T-helper 2 cell treated with Interferon-gamma antibody and Interleukin-4, amounts not matched to agents 5 μg/mL and 100 μg/mL, for 36 hours (primary cell): ENCODE results near the gene DAPK1.

Source experiments
- DNase-seq: peaks from one replicate; pipeline ENCODE4 v3.0.0; 2021; ENCODE audit warnings: low spot score
- H3K27ac Mint-ChIP-seq: one replicate; pipeline ENCODE4 v1.8.0; 2021; ENCODE audit warnings: mild to moderate bottlenecking, mixed read lengths
- H3K27me3 Mint-ChIP-seq: one replicate; pipeline ENCODE4 v1.8.0; 2021; ENCODE audit warnings: low read depth, mixed read lengths
- H3K36me3 Mint-ChIP-seq: one replicate; pipeline ENCODE4 v1.8.0; 2021; ENCODE audit warnings: low read depth, mixed read lengths
- H3K4me1 Mint-ChIP-seq: one replicate; pipeline ENCODE4 v1.8.0; 2021; ENCODE audit warnings: low read depth, mixed read lengths
- H3K4me3 Mint-ChIP-seq: one replicate; pipeline ENCODE4 v1.8.0; 2022; ENCODE audit warnings: mild to moderate bottlenecking, moderate library complexity, mixed read lengths
- H3K9me3 Mint-ChIP-seq: one replicate; pipeline ENCODE4 v1.8.0; 2021; ENCODE audit warnings: mixed read lengths

The DAPK1 gene

GRCh38 chr9:87708986-87709728 lies 211.5 kb downstream of the DAPK1 start:
- peak overlapping the region; percentile 60 for H3K27ac Mint-ChIP-seq
- peaks cover 41% of the 10 kb centered on the region for H3K4me1 Mint-ChIP-seq
- H3K9me3 Mint-ChIP-seq = no peaks in the 10 kb centered on the region

GRCh38 chr9:87710443-87710842 lies 212.8 kb downstream of the DAPK1 start:
- Mint-ChIP-seq H3K9me3 (no peaks in the 10 kb centered on the region), H3K36me3 (no peaks in the 10 kb centered on the region), H3K27ac (no peak overlapping the region), H3K27me3 (peaks cover 23% of the 10 kb centered on the region), H3K4me1 (peaks cover 44% of the 10 kb centered on the region), H3K4me3 (no peak overlapping the region)
- no peak for DNase-seq

More at GRCh38 chr9:87708986-87709728, 211.5 kb downstream of the DAPK1 start:
- Mint-ChIP-seq H3K4me3 (peak overlapping the region; percentile 64), H3K27me3 (peaks cover 21% of the 10 kb centered on the region), H3K36me3 (no peaks in the 10 kb centered on the region)
- peak; percentile 27 for DNase-seq

GRCh38 chr9:87711857-87712800 lies 214.5 kb downstream of the DAPK1 start:
- peaks cover 44% of the 10 kb centered on the region for H3K4me1 Mint-ChIP-seq
- H3K9me3 Mint-ChIP-seq = no peaks in the 10 kb centered on the region
- H3K36me3 Mint-ChIP-seq = no peaks in the 10 kb centered on the region
- H3K27me3 Mint-ChIP-seq = peaks cover 18% of the 10 kb centered on the region
- H3K27ac Mint-ChIP-seq = no peak overlapping the region
- H3K4me3 Mint-ChIP-seq = no peak overlapping the region
- no peak for DNase-seq

DNA sequence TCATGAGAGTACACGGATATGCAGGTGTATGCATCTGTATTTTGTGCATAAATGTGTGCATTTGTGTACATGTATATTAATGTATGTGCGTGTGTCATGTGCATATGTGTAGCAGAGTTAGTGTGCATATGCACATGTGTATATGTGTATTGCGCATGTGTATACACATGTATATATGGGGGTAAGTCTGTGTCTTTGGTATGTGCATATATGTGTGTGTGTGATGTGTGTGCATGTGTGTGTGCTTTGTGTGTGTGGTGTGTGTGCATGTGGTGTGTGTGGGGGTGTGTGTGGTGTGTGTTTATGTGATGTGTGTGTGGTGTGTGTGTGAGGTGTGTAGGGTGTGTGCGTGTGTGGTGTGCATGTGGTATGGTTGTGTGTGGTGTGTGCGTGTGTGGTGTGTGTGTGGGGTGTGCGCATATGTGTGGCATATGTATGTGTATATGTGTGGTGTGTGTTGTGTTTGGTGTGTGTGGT lies 215.2 kb downstream of the DAPK1 start:
- H3K4me1 Mint-ChIP-seq = peaks cover 39% of the 10 kb centered on the region
- H3K27me3 Mint-ChIP-seq = peaks cover 13% of the 10 kb centered on the region
- H3K4me3 Mint-ChIP-seq = peak overlapping the region; percentile 3
- no peak for DNase-seq
- H3K9me3 Mint-ChIP-seq = no peaks in the 10 kb centered on the region
- H3K36me3 Mint-ChIP-seq = no peaks in the 10 kb centered on the region
- no peak overlapping the region for H3K27ac Mint-ChIP-seq

- H3K27me3 Mint-ChIP-seq = peaks cover 13% of the 10 kb centered on the region
- H3K4me1 Mint-ChIP-seq = peaks cover 36% of the 10 kb centered on the region
- H3K4me3 Mint-ChIP-seq = peak overlapping the region; percentile 52
- H3K9me3 Mint-ChIP-seq = no peaks in the 10 kb centered on the region
- no peaks in the 10 kb centered on the region for H3K36me3 Mint-ChIP-seq
- peak; percentile 58 for DNase-seq
- H3K27ac Mint-ChIP-seq = peak overlapping the region; percentile 41
Observed at GRCh38 chr9:87713278-87713987, 215.8 kb downstream of the DAPK1 start.

DNA sequence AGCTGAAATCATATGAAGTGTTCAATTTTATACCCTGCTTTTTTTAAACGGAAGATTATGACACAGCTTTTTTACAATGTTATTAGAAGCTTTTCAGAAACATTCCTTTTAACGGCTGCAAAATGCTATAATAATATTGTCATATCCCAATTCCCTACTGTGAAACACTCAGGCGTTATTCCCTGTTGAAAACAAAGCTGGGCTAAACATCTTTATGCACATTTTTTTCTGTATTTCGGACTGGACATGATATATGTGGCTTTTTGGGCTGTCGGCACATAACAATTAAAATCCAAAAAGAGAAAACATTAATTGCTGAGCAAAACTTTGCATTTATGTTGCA lies 216.3 kb downstream of the DAPK1 start:
- Mint-ChIP-seq H3K27me3 (peaks cover 17% of the 10 kb centered on the region), H3K9me3 (no peaks in the 10 kb centered on the region), H3K36me3 (no peaks in the 10 kb centered on the region), H3K4me3 (no peak overlapping the region), H3K4me1 (peaks cover 31% of the 10 kb centered on the region), H3K27ac (no peak overlapping the region)
- DNase-seq = no peak

DNA sequence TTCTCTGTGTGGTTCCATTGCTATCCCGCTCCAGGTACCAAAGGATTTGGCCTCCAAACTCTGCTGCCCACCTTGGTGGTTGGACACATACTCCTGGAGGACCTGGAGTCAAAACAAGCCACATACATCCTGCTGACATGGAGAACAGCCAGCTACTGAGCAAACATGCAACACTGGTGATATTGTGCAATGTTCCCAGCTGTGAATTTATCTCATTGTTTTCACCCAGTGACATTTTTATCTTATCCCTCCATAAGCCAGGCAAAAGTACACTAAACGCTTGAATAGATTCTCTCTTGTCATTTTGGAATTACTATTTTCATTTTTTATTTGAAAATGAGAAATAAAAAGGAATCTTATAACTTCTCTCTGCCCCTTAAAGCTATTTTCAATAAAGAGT lies 217.2 kb downstream of the DAPK1 start:
- Mint-ChIP-seq H3K36me3 (no peaks in the 10 kb centered on the region), H3K9me3 (no peaks in the 10 kb centered on the region), H3K4me3 (no peak overlapping the region), H3K4me1 (peaks cover 23% of the 10 kb centered on the region), H3K27ac (no peak overlapping the region), H3K27me3 (peaks cover 21% of the 10 kb centered on the region)
- DNase-seq = no peak

GRCh38 chr9:87716141-87716540 lies 218.5 kb downstream of the DAPK1 start:
- no peak for DNase-seq
- Mint-ChIP-seq H3K36me3 (no peaks in the 10 kb centered on the region), H3K27me3 (peaks cover 29% of the 10 kb centered on the region), H3K4me1 (peaks cover 18% of the 10 kb centered on the region), H3K4me3 (no peak overlapping the region), H3K9me3 (no peaks in the 10 kb centered on the region), H3K27ac (no peak overlapping the region)

- no peak for DNase-seq
- no peak overlapping the region for H3K4me3 Mint-ChIP-seq
- H3K27ac Mint-ChIP-seq = no peak overlapping the region
- H3K9me3 Mint-ChIP-seq = no peaks in the 10 kb centered on the region
- peaks cover 35% of the 10 kb centered on the region for H3K27me3 Mint-ChIP-seq
- no peaks in the 10 kb centered on the region for H3K36me3 Mint-ChIP-seq
- peaks cover 16% of the 10 kb centered on the region for H3K4me1 Mint-ChIP-seq
Observed at GRCh38 chr9:87717456-87717855, 219.8 kb downstream of the DAPK1 start.

GRCh38 chr9:87718231-87718630 lies 220.6 kb downstream of the DAPK1 start:
- no peak for DNase-seq
- H3K27me3 Mint-ChIP-seq = peaks cover 40% of the 10 kb centered on the region
- no peaks in the 10 kb centered on the region for H3K36me3 Mint-ChIP-seq
- no peak overlapping the region for H3K27ac Mint-ChIP-seq
- no peaks in the 10 kb centered on the region for H3K9me3 Mint-ChIP-seq
- no peak overlapping the region for H3K4me3 Mint-ChIP-seq
- peaks cover 10% of the 10 kb centered on the region for H3K4me1 Mint-ChIP-seq

DNA sequence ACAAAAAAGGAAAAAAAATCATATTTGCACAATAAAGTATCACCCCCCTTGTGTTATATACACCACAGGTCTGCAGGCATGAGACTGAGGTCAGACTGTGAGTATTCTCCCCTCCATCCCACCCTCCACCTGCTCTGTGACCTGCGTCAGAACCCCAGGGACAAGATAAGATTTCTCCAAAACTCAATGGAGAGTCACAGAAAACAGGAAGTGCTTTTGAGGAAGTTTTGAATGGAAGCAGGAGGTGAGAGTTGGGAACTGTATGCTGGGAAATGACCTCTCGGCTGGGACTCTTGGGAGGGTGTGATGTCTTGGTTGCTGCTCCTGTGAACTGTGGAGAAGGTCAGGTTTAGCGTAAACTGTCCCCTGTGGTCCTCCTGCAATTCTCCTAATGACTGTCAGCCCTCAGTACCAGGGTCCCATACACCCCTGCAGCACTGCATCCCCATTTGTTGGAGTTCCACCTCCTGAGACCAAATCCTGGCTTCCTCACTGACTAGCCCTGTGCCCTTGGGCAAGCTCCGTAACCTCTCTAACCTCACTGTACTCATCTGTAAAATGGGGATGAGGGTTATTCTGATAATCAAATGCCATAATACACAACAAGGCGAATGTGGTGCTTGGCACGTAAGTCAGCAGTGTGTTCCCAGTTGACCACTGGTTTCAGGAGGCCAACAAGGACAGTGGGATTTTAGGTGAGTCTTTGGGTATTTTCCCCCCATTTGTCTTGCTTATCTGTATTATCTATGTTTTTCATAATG lies 221.4 kb downstream of the DAPK1 start:
- H3K4me3 Mint-ChIP-seq = no peak overlapping the region
- H3K9me3 Mint-ChIP-seq = no peaks in the 10 kb centered on the region

DNA sequence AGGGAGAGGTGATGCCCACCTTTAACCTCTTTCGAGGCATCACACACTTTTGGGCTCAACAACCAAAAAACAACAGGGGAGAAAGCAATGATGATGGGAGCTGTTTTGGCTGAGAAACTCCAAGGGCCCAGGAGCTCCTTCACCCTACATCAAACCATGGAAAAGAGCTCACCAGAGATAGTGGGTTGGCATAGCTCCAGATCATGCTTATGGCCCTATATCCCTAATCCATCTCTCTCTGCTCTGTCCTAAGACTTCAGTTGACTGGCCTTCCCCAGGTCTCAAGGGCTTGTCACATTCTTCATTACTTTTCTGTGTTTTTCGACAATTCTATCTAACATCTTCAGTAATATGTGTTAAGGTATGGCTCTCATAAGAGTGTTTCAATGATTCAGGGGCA lies 222.5 kb downstream of the DAPK1 start:
- no peak overlapping the region for H3K27ac Mint-ChIP-seq
- H3K4me1 Mint-ChIP-seq = no peaks in the 10 kb centered on the region
- no peak overlapping the region for H3K4me3 Mint-ChIP-seq
- DNase-seq = no peak
- H3K36me3 Mint-ChIP-seq = no peaks in the 10 kb centered on the region
- H3K9me3 Mint-ChIP-seq = no peaks in the 10 kb centered on the region
- peaks cover 45% of the 10 kb centered on the region for H3K27me3 Mint-ChIP-seq

More for the DNA sequence above, 221.4 kb downstream of the DAPK1 start:
- no peak for DNase-seq
- Mint-ChIP-seq H3K36me3 (no peaks in the 10 kb centered on the region), H3K27me3 (peaks cover 41% of the 10 kb centered on the region), H3K27ac (no peak overlapping the region), H3K4me1 (peaks cover 4% of the 10 kb centered on the region)

DNA sequence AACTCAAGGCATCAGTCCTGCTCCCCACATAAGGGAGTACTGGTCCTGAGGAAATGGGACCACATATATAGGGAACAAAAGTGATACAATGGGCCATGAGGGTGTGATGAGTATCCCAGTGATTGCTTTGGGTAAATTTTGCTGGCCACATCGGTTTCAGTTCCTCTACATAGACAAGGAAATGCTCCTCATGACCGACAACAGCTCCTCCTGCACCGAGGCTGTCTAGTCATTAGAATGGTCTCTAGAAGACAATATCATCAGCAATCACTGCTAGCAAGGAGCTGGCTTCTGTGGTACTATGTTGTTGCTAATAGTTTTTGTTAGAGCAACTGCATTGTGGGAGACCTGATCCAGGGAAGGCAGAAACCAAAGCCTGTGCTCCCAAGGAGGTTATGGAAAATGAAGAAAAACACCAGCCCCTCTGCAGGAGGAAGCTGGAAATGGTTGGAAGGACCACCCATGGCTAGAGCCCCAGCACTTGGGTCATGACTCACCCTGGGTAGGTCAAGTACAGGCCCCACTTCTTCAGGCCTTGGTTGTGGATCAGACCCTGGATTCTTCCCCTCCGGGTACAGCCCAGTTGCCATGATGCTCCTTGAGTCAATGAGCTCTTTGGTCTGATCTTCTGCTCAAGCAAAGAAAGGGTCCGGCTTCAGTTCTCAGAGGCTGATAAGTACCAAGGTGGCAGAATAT lies 224.9 kb downstream of the DAPK1 start:
- DNase-seq = no peak
- peaks cover 5% of the 10 kb centered on the region for H3K4me1 Mint-ChIP-seq
- no peaks in the 10 kb centered on the region for H3K9me3 Mint-ChIP-seq
- no peak overlapping the region for H3K4me3 Mint-ChIP-seq
- no peak overlapping the region for H3K27ac Mint-ChIP-seq
- H3K36me3 Mint-ChIP-seq = peaks cover 2% of the 10 kb centered on the region
- peaks cover 55% of the 10 kb centered on the region for H3K27me3 Mint-ChIP-seq
